ENCODE measurements around the gene GEMIN7. TPM values are rescaled to one million over a fixed set of nuclear protein-coding genes. Genes with fewer than 3 reads are reported as not detected.

Gene GEMIN7
- total RNA-seq, 1 donor from 2014 or later, result 7.3 TPM

- H3K27ac Mint-ChIP-seq, result no peak overlapping the region
- H3K27ac ChIP-seq, result no peak overlapping the region
Measured at GRCh38 chr19:45078390-45079062, 534 bp upstream of the GEMIN7 start.

GRCh38 chr19:45079911-45080370 lies 881 bp downstream of the GEMIN7 start:
- H3K27ac Mint-ChIP-seq, result peak overlapping the region; percentile 25
- H2AFZ ChIP-seq (replicated peaks), result no peak overlapping the region
- peaks cover 52% of the 10 kb centered on the region for H3K79me2 ChIP-seq (ENCODE audit: low read depth)
- no peaks in the 10 kb centered on the region for H3K36me3 ChIP-seq
- H3K9ac ChIP-seq, result peak overlapping the region; percentile 78
- H3K9me3 Mint-ChIP-seq, result no peaks in the 10 kb centered on the region
- no peak for TF ChIP-seq EZH2phosphoT487 (IDR thresholded peaks at IDR 0.05)
- TF ChIP-seq CTCF (IDR thresholded peaks at IDR 0.05), result no peak
- H3K36me3 Mint-ChIP-seq, result peaks cover 9% of the 10 kb centered on the region
- peaks cover 18% of the 10 kb centered on the region for H3K27me3 Mint-ChIP-seq (ENCODE audit: insufficient read depth, low read depth)
- H3K9me3 ChIP-seq (ENCODE audit: low read depth), result no peaks in the 10 kb centered on the region
- peak overlapping the region; percentile 83 for H3K4me2 ChIP-seq
- peaks cover 29% of the 10 kb centered on the region for H4K20me1 ChIP-seq (ENCODE audit: low read depth)
- H3K4me3 ChIP-seq, result peak overlapping the region; percentile 91
- H3K4me1 ChIP-seq, result peaks cover 27% of the 10 kb centered on the region
- peaks cover 30% of the 10 kb centered on the region for H3K27me3 ChIP-seq
- H3F3A ChIP-seq (ENCODE audit: low read depth), result peaks cover 56% of the 10 kb centered on the region
- DNase-seq (ENCODE audit: low spot score), result peak; percentile 54
- H3K4me3 Mint-ChIP-seq, result peak overlapping the region; percentile 99
- no peak overlapping the region for H3K27ac ChIP-seq
- peaks cover 26% of the 10 kb centered on the region for H3K4me1 Mint-ChIP-seq

More at GRCh38 chr19:45078390-45079062, 534 bp upstream of the GEMIN7 start:
- H3K4me3 ChIP-seq, result peak overlapping the region; percentile 91
- Mint-ChIP-seq H3K4me1 (peaks cover 30% of the 10 kb centered on the region), H3K36me3 (peaks cover 9% of the 10 kb centered on the region), H3K4me3 (peak overlapping the region; percentile 99), H3K27me3 (ENCODE audit: insufficient read depth, low read depth) (peaks cover 23% of the 10 kb centered on the region), H3K9me3 (no peaks in the 10 kb centered on the region)
- H4K20me1 ChIP-seq (ENCODE audit: low read depth), result peaks cover 31% of the 10 kb centered on the region
- peak overlapping the region; percentile 83 for H3K4me2 ChIP-seq
- DNase-seq (ENCODE audit: low spot score), result no peak
- no peaks in the 10 kb centered on the region for H3K9me3 ChIP-seq (ENCODE audit: low read depth)
- H3K4me1 ChIP-seq, result peaks cover 35% of the 10 kb centered on the region
- no peak overlapping the region for H3K9ac ChIP-seq
- H3K27me3 ChIP-seq, result peaks cover 36% of the 10 kb centered on the region
- H3K36me3 ChIP-seq, result no peaks in the 10 kb centered on the region
- H3F3A ChIP-seq (ENCODE audit: low read depth), result peaks cover 67% of the 10 kb centered on the region
- TF ChIP-seq EZH2phosphoT487 (IDR thresholded peaks at IDR 0.05) (no peak), CTCF (IDR thresholded peaks at IDR 0.05) (no peak), EZH2 (IDR thresholded peaks at IDR 0.05) (no peak)
- H3K79me2 ChIP-seq (ENCODE audit: low read depth), result peaks cover 42% of the 10 kb centered on the region
- H2AFZ ChIP-seq (replicated peaks), result peak overlapping the region; percentile 60

GRCh38 chr19:45082170-45082569 lies 3.1 kb downstream of the GEMIN7 start:
- no peaks in the 10 kb centered on the region for H3K9me3 Mint-ChIP-seq
- Histone ChIP-seq H3F3A (ENCODE audit: low read depth) (peaks cover 35% of the 10 kb centered on the region), H3K4me1 (peaks cover 10% of the 10 kb centered on the region), H3K27ac (no peak overlapping the region), H3K36me3 (no peaks in the 10 kb centered on the region), H3K9ac (no peak overlapping the region), H3K4me3 (no peak overlapping the region), H3K9me3 (ENCODE audit: low read depth) (no peaks in the 10 kb centered on the region), H3K79me2 (ENCODE audit: low read depth) (peaks cover 57% of the 10 kb centered on the region), H2AFZ (replicated peaks) (no peak overlapping the region), H3K4me2 (no peak overlapping the region), H4K20me1 (ENCODE audit: low read depth) (peaks cover 22% of the 10 kb centered on the region), H3K27me3 (peaks cover 8% of the 10 kb centered on the region)
- DNase-seq (ENCODE audit: low spot score), result no peak
- peaks cover 11% of the 10 kb centered on the region for H3K36me3 Mint-ChIP-seq
- TF ChIP-seq EZH2phosphoT487 (IDR thresholded peaks at IDR 0.05), result no peak
- TF ChIP-seq CTCF (IDR thresholded peaks at IDR 0.05), result no peak
- no peak for TF ChIP-seq EZH2 (IDR thresholded peaks at IDR 0.05)
- no peak overlapping the region for H3K27ac Mint-ChIP-seq
- peaks cover 12% of the 10 kb centered on the region for H3K27me3 Mint-ChIP-seq (ENCODE audit: insufficient read depth, low read depth)
- peak overlapping the region; percentile 22 for H3K4me3 Mint-ChIP-seq
- H3K4me1 Mint-ChIP-seq, result peaks cover 20% of the 10 kb centered on the region

Data from neural progenitor cell (in vitro differentiated cells).